HG02623 (cell line): ENCODE results near the gene E2F1.
"Not testable (repeated sequence)": the region's sequence is repeated elsewhere in the genome, so short reads cannot be mapped to it uniquely, and the experiment has no call there.

ENCODE experiments used
- ATAC-seq: cut with Tn5 transposase; IDR thresholded peaks from one replicate; pipeline ENCODE4 v1.9.1; 2021; ENCODE audit warnings: moderate library complexity; ENCODE audit not compliant: unreplicated experiment

Gene E2F1

GRCh38 chr20:33710681-33711445, 24.7 kb upstream of the E2F1 start:
- ATAC-seq, result no peak

- ATAC-seq, result no peak
These were observed 23.8 kb upstream of the E2F1 start for GRCh38 chr20:33709905-33710541.

GRCh38 chr20:33709398-33709797, 23.2 kb upstream of the E2F1 start:
- no peak for ATAC-seq

DNA sequence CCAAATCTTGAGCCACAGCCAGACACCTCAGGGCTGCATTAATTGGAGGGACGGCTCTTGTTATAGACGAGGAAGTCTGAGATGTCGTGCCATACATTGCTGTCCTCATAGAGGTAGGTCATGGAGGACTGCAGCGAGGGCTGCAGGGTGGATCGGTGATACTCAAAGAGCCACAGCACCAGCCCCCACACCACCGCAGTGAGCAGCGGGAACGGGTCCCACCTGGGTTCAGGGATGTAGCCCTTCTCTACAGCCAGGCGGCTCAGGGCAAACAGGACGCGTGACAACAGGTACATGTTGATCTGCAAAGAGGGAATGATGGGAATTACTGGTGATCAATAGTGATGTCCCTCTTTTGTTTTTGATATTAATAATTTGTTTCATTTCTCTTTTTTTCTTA, 21.5 kb upstream of the E2F1 start:
- ATAC-seq, result no peak

DNA sequence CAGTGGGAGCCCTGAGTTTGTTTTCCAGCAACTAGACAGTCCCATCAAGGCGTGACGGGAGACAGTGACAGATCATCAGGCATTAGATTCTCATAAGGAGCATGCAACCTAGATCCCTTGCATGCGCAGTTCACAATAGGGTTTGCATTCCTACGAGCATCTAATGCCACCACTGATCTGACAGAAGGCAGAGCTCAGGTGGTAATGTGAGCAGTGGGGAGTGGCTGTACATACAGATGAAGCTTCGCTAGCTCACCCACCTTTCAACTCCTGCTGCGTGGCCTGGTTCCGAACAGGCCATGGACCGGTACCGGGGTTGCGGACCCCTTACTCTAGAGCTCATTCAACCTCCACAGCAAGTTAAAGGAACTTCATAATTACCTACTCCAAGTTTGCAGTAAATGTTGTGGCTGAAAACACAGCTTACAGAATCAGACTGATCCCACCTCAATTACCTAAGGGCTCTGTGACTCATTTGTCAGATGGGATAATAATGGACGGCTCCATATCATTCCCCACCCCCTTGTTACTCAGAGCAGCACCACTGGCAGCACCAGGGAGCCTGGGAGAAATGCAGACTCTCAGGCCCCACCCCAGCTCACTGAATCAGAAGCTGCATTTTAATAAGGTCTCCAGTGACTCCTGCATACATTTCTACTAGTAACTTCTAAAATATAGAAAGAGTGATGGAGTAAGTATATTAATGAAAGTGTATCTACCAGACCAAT, 18.2 kb upstream of the E2F1 start:
- ATAC-seq, result no peak

DNA sequence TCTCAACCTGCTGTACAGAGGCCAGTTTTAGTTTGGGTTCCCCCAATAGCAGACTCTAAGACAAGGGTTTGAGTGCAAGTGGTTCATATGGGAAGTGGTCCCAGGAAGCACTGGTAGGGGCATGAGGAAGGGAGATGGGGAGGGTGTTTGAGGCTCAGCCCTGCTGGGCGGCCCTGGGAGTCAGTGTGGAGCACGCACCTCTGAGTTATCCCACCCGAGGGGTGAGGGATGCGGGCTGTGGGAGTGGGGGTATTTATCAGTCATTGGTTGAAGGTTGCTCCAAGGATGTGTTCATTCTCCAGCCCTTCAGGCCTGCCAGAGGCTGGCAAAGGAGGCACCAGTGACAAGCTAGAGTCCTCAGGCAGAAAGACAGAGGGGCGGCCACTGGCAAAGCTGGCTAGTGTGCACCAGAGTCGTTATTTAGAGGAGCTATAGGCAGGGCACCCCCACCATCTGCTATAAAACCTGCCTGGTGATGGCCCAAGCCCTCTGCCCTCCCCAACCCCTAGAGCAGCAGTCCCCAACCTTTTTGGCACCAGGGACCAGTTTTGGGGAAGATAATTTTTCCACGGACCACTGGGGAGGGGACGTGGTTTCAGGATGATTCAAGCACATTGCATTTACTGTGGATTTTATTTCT, 17.4 kb upstream of the E2F1 start:
- ATAC-seq, result no peak

DNA sequence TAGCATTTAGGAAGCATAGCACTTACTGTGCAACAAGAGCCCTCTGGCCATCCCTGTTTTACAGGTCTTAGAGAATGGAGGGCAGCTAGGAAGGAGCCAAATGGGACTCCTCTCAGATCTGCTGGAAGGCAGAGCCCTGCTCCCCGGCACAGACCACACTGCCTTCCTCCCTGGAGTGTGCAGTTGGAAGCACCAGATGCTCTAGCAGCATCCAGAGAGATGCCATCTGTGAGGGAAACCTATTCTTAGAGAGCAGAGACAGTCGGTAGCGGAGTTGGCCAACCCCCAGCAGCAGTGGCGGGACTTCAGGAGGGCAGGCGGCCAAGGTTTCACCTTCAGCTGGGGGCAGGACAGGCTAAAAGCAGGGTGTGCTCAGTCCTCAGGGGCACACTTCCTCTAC, 16.7 kb upstream of the E2F1 start:
- ATAC-seq, result no peak

- no peak for ATAC-seq
These were observed 15.7 kb upstream of the E2F1 start for GRCh38 chr20:33701629-33702450.

GRCh38 chr20:33700696-33701441, 14.7 kb upstream of the E2F1 start:
- not testable (repeated sequence) for ATAC-seq

DNA sequence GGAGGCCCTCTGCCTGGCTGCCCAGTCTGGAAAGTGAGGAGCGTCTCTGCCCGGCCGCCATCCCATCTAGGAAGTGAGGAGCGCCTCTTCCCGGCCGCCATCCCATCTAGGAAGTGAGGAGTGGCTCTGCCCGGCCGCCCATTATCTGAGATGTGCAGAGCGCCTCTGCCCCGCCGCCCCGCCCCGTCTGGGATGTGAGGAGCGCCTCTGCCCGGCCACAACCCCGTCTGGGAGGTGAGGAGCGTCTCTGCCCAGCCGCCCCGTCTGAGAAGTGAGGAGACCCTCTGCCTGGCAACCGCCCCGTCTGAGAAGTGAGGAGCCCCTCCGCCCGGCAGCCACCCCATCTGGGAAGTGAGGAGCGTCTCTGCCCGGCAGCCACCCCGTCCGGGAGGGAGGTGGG, 12.8 kb upstream of the E2F1 start:
- not testable (repeated sequence) for ATAC-seq

GRCh38 chr20:33697129-33697528, 10.9 kb upstream of the E2F1 start:
- no peak for ATAC-seq

- ATAC-seq, result no peak
These were observed 10.3 kb upstream of the E2F1 start for GRCh38 chr20:33696448-33696847.

- no peak for ATAC-seq
These were observed 8.4 kb upstream of the E2F1 start for GRCh38 chr20:33694639-33695012.

GRCh38 chr20:33693741-33694638, 7.8 kb upstream of the E2F1 start:
- no peak for ATAC-seq

DNA sequence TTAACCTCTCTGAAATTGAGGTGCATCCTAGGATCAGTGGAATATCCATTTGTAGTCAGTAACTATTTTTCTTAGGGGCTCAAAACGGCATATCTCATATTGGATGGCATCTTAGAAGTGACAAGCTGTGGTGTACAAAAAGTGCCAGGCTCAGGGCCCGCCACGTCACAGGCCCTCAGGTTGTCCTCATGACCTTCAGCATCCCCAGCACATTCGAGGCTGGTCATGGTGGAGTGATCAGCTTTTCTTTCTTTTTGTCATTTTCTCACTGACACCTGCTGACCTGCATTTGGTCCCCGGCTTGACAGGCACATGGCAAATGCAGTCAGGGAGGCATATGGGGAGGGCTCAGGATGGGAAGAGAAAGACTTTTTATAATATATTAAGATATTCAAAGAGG, 7.1 kb upstream of the E2F1 start:
- ATAC-seq, result no peak

GRCh38 chr20:33689973-33690372, 3.8 kb upstream of the E2F1 start:
- ATAC-seq, result no peak

DNA sequence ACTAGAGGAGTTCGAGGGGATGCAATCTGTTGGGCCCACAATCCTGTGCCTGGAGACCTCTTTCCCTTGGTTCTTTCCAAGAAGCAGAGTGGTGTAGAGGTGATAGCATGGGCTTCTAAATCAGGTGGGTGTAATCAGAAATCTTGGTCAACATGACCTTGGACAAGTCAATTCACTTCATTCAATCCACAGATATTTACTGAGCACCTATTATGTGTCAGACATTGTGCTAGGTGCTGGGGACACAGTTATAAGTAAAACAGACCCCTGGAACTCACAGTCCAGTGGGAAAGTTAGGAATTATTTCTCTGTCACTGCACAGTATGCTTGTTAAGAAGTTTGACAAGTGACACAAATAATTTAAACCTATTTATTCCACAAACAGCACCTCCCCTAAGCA, 3.3 kb upstream of the E2F1 start:
- no peak for ATAC-seq

- ATAC-seq, result no peak
These were observed 2.8 kb upstream of the E2F1 start for GRCh38 chr20:33688938-33689424.
